GM21786 (cell line): ENCODE data around the gene XRCC1.

Experiments
- ATAC-seq: cut with Tn5 transposase; IDR thresholded peaks from one replicate; pipeline ENCODE4 v1.9.1; 2021; ENCODE audit not compliant: unreplicated experiment

Gene XRCC1

GRCh38 chr19:43581467-43581866, 6.1 kb upstream of the XRCC1 start:
- no peak for ATAC-seq

GRCh38 chr19:43578787-43579186, 3.5 kb upstream of the XRCC1 start:
- ATAC-seq = no peak

GRCh38 chr19:43575955-43576878, 890 bp upstream of the XRCC1 start:
- no peak for ATAC-seq

GRCh38 chr19:43574424-43575155, 737 bp downstream of the XRCC1 start:
- ATAC-seq = no peak

- ATAC-seq = no peak
Measured at GRCh38 chr19:43572171-43572588, 3.1 kb downstream of the XRCC1 start.

- ATAC-seq = no peak
Measured at GRCh38 chr19:43570174-43570791, 5.0 kb downstream of the XRCC1 start.

GRCh38 chr19:43569657-43570056, 5.7 kb downstream of the XRCC1 start:
- no peak for ATAC-seq

- ATAC-seq = no peak
Measured at GRCh38 chr19:43564800-43565199, 10.5 kb downstream of the XRCC1 start.

GRCh38 chr19:43563816-43564457, 11.4 kb downstream of the XRCC1 start:
- ATAC-seq = no peak

- no peak for ATAC-seq
Measured at GRCh38 chr19:43562698-43563241, 12.6 kb downstream of the XRCC1 start.

GRCh38 chr19:43562226-43562697, 13.1 kb downstream of the XRCC1 start:
- ATAC-seq = no peak

- ATAC-seq = no peak
Measured at GRCh38 chr19:43561139-43561970, 14.0 kb downstream of the XRCC1 start.

GRCh38 chr19:43560687-43561086, 14.6 kb downstream of the XRCC1 start:
- ATAC-seq = no peak

- no peak for ATAC-seq
Measured at GRCh38 chr19:43555185-43555770, 20.0 kb downstream of the XRCC1 start.

GRCh38 chr19:43554317-43554895, 20.9 kb downstream of the XRCC1 start:
- ATAC-seq = no peak

- ATAC-seq = no peak
Measured at GRCh38 chr19:43553656-43554055, 21.7 kb downstream of the XRCC1 start.

- ATAC-seq = no peak
Measured at GRCh38 chr19:43552616-43553015, 22.7 kb downstream of the XRCC1 start.

- no peak for ATAC-seq
Measured at GRCh38 chr19:43552198-43552450, 23.2 kb downstream of the XRCC1 start.

- no peak for ATAC-seq
Measured at GRCh38 chr19:43551399-43552197, 23.7 kb downstream of the XRCC1 start.
